H1 (cell line): ENCODE measurements around the gene HINT2. TPM values are rescaled to one million over a fixed set of nuclear protein-coding genes. Genes with fewer than 3 reads are reported as not detected.

ENCODE experiments used
- CTCF ChIA-PET: fragments of 300-600 bp; sonication (Branson Sonifier 250); formaldehyde crosslinking; loops from one replicate; lab custom pipeline; 2021; ENCODE audit not compliant: partially characterized antibody; lab: Charles Lee
- POLR2A ChIA-PET: fragments of 300-600 bp; sonication (Branson Sonifier 250); formaldehyde crosslinking; loops from one replicate; lab custom pipeline; 2021; ENCODE audit warnings: inconsistent platforms; ENCODE audit not compliant: partially characterized antibody; lab: Charles Lee
- DNase-seq, 2 experiments: peaks; one replicate each; pipeline versions ENCODE4 v3.0.0 to v3.0.0-alpha.2; 2010 to 2022; ENCODE audit warnings: low spot score in 2 of 2, low read depth in 1 of 2, mixed read lengths in 1 of 2
- FAIRE-seq: peaks from 2 replicates; lab custom pipeline; 2011; peaks lifted over from hg19 to GRCh38; lab: Jason Lieb, UNC
- H2AFZ ChIP-seq: 2 replicates; pipeline ENCODE4 v1.8.1; 2012; ENCODE audit warnings: low read length, inconsistent platforms
- H2AK5ac ChIP-seq: 2 replicates; pipeline ENCODE4 v1.6.1; 2013; ENCODE audit warnings: low read depth, low read length
- H2BK120ac ChIP-seq: replicated peaks from 2 replicates; pipeline ENCODE3; 2013; ENCODE audit warnings: low read depth, low read length, inconsistent platforms
- H2BK12ac ChIP-seq: 2 replicates; pipeline ENCODE4 v1.6.1; 2013; ENCODE audit warnings: low read depth, low read length
- H2BK15ac ChIP-seq: 2 replicates; pipeline ENCODE4 v1.6.1; 2013; ENCODE audit warnings: low read length
- H2BK20ac ChIP-seq: 2 replicates; pipeline ENCODE4 v1.6.1; 2013; ENCODE audit warnings: low read length
- H2BK5ac ChIP-seq: 2 replicates; pipeline ENCODE4 v1.6.1; 2013; ENCODE audit warnings: low read depth, low read length
- H3K14ac ChIP-seq: 2 replicates; pipeline ENCODE4 v1.6.1; 2013; ENCODE audit warnings: inconsistent platforms; ENCODE audit not compliant: insufficient read length
- H3K18ac ChIP-seq: 2 replicates; pipeline ENCODE4 v1.6.1; 2013; ENCODE audit warnings: low read length; ENCODE audit errors: extremely low read depth
- H3K23ac ChIP-seq: 2 replicates; pipeline ENCODE4 v1.6.1; 2013; ENCODE audit warnings: inconsistent platforms; ENCODE audit not compliant: insufficient read length
- H3K23me2 ChIP-seq: 2 replicates; pipeline ENCODE4 v1.6.1; 2013; ENCODE audit warnings: low read depth, low read length
- H3K27ac ChIP-seq: 2 replicates; pipeline ENCODE4 v1.6.1; 2011; ENCODE audit warnings: low read depth, low read length, inconsistent platforms
- H3K27me3 ChIP-seq, 4 experiments: replicated peaks in 1 of 4; 1 replicate in 1 of 4; 2 replicates in 3 of 4; pipeline versions ENCODE4 v1.6.1 to v1.8.1; 2011 to 2013; ENCODE audit warnings: low read length in 3 of 4, mild to moderate bottlenecking in 3 of 4, inconsistent platforms in 2 of 4, mixed read lengths in 2 of 4, moderate library complexity in 1 of 4; ENCODE audit not compliant: control insufficient read depth in 3 of 4, insufficient read depth in 3 of 4; ENCODE audit errors: extremely low read depth in 1 of 4
- H3K36me3 ChIP-seq, 4 experiments: 2 replicates each; pipeline versions ENCODE4 v1.6.1 to v1.8.1; 2011 to 2013; ENCODE audit warnings: mild to moderate bottlenecking in 4 of 4, low read length in 3 of 4, moderate library complexity in 2 of 4, control low read depth in 1 of 4, inconsistent platforms in 1 of 4; ENCODE audit not compliant: insufficient read depth in 4 of 4, control insufficient read depth in 2 of 4
- H3K4ac ChIP-seq: replicated peaks from 2 replicates; pipeline ENCODE3; 2013; ENCODE audit warnings: low read length, low read depth, mixed read lengths, inconsistent platforms; ENCODE audit not compliant: insufficient read length
- H3K4me1 ChIP-seq, 4 experiments: replicated peaks in 1 of 4; 1 replicate in 1 of 4; 2 replicates in 3 of 4; pipeline versions ENCODE4 v1.6.1 to v1.8.1; 2011 to 2013; ENCODE audit warnings: low read length in 3 of 4, inconsistent platforms in 2 of 4, mixed read lengths in 1 of 4; ENCODE audit not compliant: insufficient read depth in 4 of 4, control insufficient read depth in 3 of 4
- H3K4me2 ChIP-seq, 2 experiments: 2 replicates each; pipeline versions ENCODE4 v1.6.1 to v1.8.1; 2011 to 2013; ENCODE audit warnings: low read depth in 2 of 2, low read length in 2 of 2, control low read depth in 1 of 2, inconsistent platforms in 1 of 2, mild to moderate bottlenecking in 1 of 2; ENCODE audit not compliant: insufficient read depth in 1 of 2
- H3K4me3 ChIP-seq, 4 experiments: fragments of 200-600, 300-600 bp in 1 of 4; sonication (generic), shearing (Covaris generic), sonication (Bioruptor Twin) in 1 of 4; 2 replicates each; pipeline versions ENCODE4 v1.5.1 to v1.8.1; 2011 to 2016; ENCODE audit warnings: low read length in 4 of 4, low read depth in 3 of 4, control low read depth in 2 of 4, inconsistent platforms in 2 of 4, mild to moderate bottlenecking in 2 of 4, mixed read lengths in 1 of 4, moderate library complexity in 1 of 4; ENCODE audit not compliant: insufficient read depth in 2 of 4; ENCODE audit errors: extremely low read depth in 1 of 4
- H3K56ac ChIP-seq: replicated peaks from 2 replicates; pipeline ENCODE3; 2013; ENCODE audit warnings: low read depth, mild to moderate bottlenecking, mixed read lengths, low read length, inconsistent platforms; ENCODE audit not compliant: insufficient read length
- H3K79me1 ChIP-seq: 2 replicates; pipeline ENCODE4 v1.6.1; 2013; ENCODE audit warnings: low read depth, low read length, control low read depth
- H3K79me2 ChIP-seq, 2 experiments: 2 replicates each; pipeline versions ENCODE4 v1.6.1 to v1.8.1; 2012 to 2013; ENCODE audit warnings: low read length in 2 of 2, mild to moderate bottlenecking in 2 of 2, inconsistent platforms in 1 of 2; ENCODE audit not compliant: insufficient read depth in 2 of 2, control insufficient read depth in 1 of 2
- H3K9ac ChIP-seq, 4 experiments: replicated peaks in 1 of 4; 1 replicate in 1 of 4; 2 replicates in 3 of 4; pipeline versions ENCODE4 v1.6.1 to v1.8.1; 2011 to 2013; ENCODE audit warnings: low read depth in 3 of 4, low read length in 3 of 4, control low read depth in 2 of 4, mild to moderate bottlenecking in 2 of 4, moderate library complexity in 2 of 4, inconsistent platforms in 1 of 4; ENCODE audit errors: extremely low read depth in 1 of 4
- H3K9me3 ChIP-seq, 2 experiments: 2 replicates each; pipeline versions ENCODE4 v1.6.1 to v1.8.1; 2012 to 2013; ENCODE audit warnings: mild to moderate bottlenecking in 2 of 2, moderate library complexity in 2 of 2, control low read depth in 1 of 2, inconsistent platforms in 1 of 2, low read depth in 1 of 2, low read length in 1 of 2, mixed read lengths in 1 of 2; ENCODE audit not compliant: insufficient read depth in 2 of 2
- H4K20me1 ChIP-seq, 2 experiments: replicated peaks in 1 of 2; 2 replicates each; pipeline versions ENCODE3 to v1.8.1; 2011 to 2013; ENCODE audit warnings: inconsistent platforms in 2 of 2, low read length in 2 of 2, mild to moderate bottlenecking in 1 of 2; ENCODE audit not compliant: insufficient read depth in 2 of 2, control insufficient read depth in 1 of 2
- H4K5ac ChIP-seq: 2 replicates; pipeline ENCODE4 v1.6.1; 2013; ENCODE audit warnings: low read length, low read depth, mixed read lengths, inconsistent platforms; ENCODE audit not compliant: insufficient read length
- H4K8ac ChIP-seq: 2 replicates; pipeline ENCODE4 v1.8.0; 2013; ENCODE audit warnings: mild to moderate bottlenecking, moderate library complexity, low read length, inconsistent platforms; ENCODE audit not compliant: insufficient read depth; ENCODE audit errors: extremely low read depth
- H4K91ac ChIP-seq: replicated peaks from 2 replicates; pipeline ENCODE3; 2013; ENCODE audit warnings: low read length, mixed read lengths, inconsistent platforms; ENCODE audit not compliant: insufficient read length
- CHD1 ChIP-seq: IDR thresholded peaks from 2 replicates; pipeline ENCODE4 v1.6.1; 2012; ENCODE audit warnings: low read depth, low read length, improper control_type of control experiment
- CHD2 ChIP-seq: IDR thresholded peaks from 2 replicates; pipeline ENCODE4 v1.6.1; 2012; ENCODE audit warnings: low read length, improper control_type of control experiment
- NANOG ChIP-seq: IDR thresholded peaks from 2 replicates; pipeline ENCODE4 v1.6.1; 2011; ENCODE audit warnings: low read length, low read depth, mild to moderate bottlenecking, inconsistent platforms; ENCODE audit not compliant: insufficient read depth, poor library complexity, severe bottlenecking
- PHF8 ChIP-seq: fragments of 200-600 bp; sonication (generic); conservative IDR thresholded peaks from 2 replicates; pipeline ENCODE4 v1.7.1; 2012; ENCODE audit warnings: low read depth, mild to moderate bottlenecking, inconsistent platforms, low read length, moderate library complexity
- POLR2AphosphoS5 ChIP-seq: IDR thresholded peaks from 2 replicates; pipeline ENCODE4 v1.6.1; 2011; ENCODE audit warnings: low read depth, low read length
- RFX5 ChIP-seq: IDR thresholded peaks from 2 replicates; pipeline ENCODE4 v1.6.1; 2011; ENCODE audit warnings: low read depth, low read length, improper control_type of control experiment, borderline replicate concordance
- SAP30 ChIP-seq: fragments of 300-600 bp; sonication (generic); IDR thresholded peaks from 2 replicates; pipeline ENCODE4 v1.7.1; 2012; ENCODE audit warnings: low read length, moderate library complexity, mild to moderate bottlenecking, inconsistent platforms; ENCODE audit not compliant: insufficient read depth, insufficient replicate concordance
- SP1 ChIP-seq: IDR thresholded peaks from 2 replicates; pipeline ENCODE4 v1.6.1; 2011; ENCODE audit warnings: low read depth, low read length
- SP4 ChIP-seq: IDR thresholded peaks from 2 replicates; pipeline ENCODE4 v1.6.1; 2012; ENCODE audit warnings: low read length, inconsistent platforms
- TEAD4 ChIP-seq: IDR thresholded peaks from 2 replicates; pipeline ENCODE4 v1.6.1; 2012; ENCODE audit warnings: low read depth, low read length, inconsistent platforms, mixed read lengths
- WGBS, 2 experiments: shearing (Covaris generic) in 1 of 2; methylation state at CpG; one replicate each; pipeline versions ENCODE4 v1.1.6 to v1.1.7; 2013 to 2015; ENCODE audit warnings: low lambda C conversion rate in 2 of 2, mixed read lengths in 2 of 2, inconsistent platforms in 1 of 2, low coverage in 1 of 2, missing lambda C conversion rate in 1 of 2; ENCODE audit not compliant: insufficient replicate concordance in 2 of 2, insufficient coverage in 1 of 2, insufficient read length in 1 of 2; ENCODE audit errors: extremely low coverage in 1 of 2, missing lambda C conversion rate in 1 of 2; 5-methylcytosine and 5-hydroxymethylcytosine counted together
- polyA plus RNA-seq, 7 experiments: library from polyadenylated mRNA; depleted of rRNA in 3 of 7; stranded (reverse) in 5 of 7; unstranded in 2 of 7; fragments of >200 nt in 5 of 7; fragments of 200-250 nt in 2 of 7; gene quantifications; 1 replicate in 5 of 7; 2 replicates in 1 of 7; 4 replicates in 1 of 7; pipeline versions ENCODE4 v1.2.1 to v1.2.3, GENCODE V29; 2011 to 2013; ENCODE audit warnings: missing spikeins in 2 of 7, mixed read lengths in 2 of 7
- total RNA-seq: library from RNA; stranded (reverse); fragmentation: NEBNext Ultra II Directional; extraction: Animal tissue kit (Norgen Biotek cat#: 25700); gene quantifications from 2 replicates; pipeline ENCODE4 v1.2.1, GENCODE V29; 2021

HINT2 gene
- total and polyA plus RNA-seq, 2 of the 8 experiments (the other 6 are each of a cell fraction or from before 2014, with no cell fraction given), result 32.1 to 51.2 TPM

DNA sequence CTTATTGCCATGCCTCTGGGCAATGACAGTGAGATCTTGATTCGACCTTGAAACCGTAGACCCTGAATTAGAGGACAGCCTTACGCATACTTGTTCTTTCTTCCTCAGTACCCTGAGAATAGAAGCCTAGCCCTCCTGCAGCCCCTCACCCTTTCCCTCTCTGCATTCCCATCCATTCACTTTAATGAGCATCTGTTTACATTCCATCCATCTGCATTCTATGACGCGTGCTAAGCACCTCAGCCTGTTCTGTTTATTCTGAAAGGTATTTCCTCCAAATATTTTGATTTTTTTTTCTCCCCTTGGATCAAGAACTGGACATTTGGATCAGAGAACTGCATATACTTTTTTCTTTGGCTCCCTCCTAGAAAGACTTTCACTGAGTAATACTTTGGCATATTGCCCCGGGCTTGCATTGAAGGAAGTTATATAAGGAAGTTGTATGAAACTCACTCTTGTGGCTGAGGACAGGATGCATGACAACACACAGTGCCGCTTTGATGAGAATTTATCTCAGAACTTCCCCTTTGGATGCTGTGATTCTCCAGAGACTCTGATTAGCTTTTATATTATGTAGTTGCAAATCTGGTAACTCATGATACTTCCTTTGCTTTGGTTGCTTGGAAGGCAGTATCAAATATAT is 29.9 kb upstream of the HINT2 start:
- peak overlapping the region; percentile 80 to 98 for H3K4me2 ChIP-seq
- peaks cover 15% of the 10 kb centered on the region for H3K23me2 ChIP-seq
- 54% methylated on average over 7 of the region's 7 CpGs; no CpG with 5 or more reads in 1 of the 2 experiments for WGBS, 2 experiments
- H3K27ac ChIP-seq, result no peak overlapping the region
- no peak overlapping the region for H3K4ac ChIP-seq
- peak; percentile 69; the same call in 1 of the 2 replicates for TF ChIP-seq SP1
- TF ChIP-seq PHF8, result no peak
- TF ChIP-seq RFX5, result no peak
- TF ChIP-seq NANOG, result peak; percentile 10
- TF ChIP-seq POLR2AphosphoS5, result 0 out of 2 replicates have a peak, but pooled peaks have one; percentile 38
- no peak for TF ChIP-seq CHD2
- TF ChIP-seq TEAD4, result peak; percentile 82; the same call in 1 of the 2 replicates
- TF ChIP-seq SP4, result no peak
- TF ChIP-seq SAP30, result no peak
- no peak for TF ChIP-seq CHD1
- no peaks in the 10 kb centered on the region for H3K9me3 ChIP-seq
- H3K79me1 ChIP-seq, result no peaks in the 10 kb centered on the region; the same call in 1 of the 2 replicates
- H3K23ac ChIP-seq, result no peak overlapping the region
- no peak overlapping the region for H3K18ac ChIP-seq
- no peak overlapping the region for H2BK120ac ChIP-seq
- H2AK5ac ChIP-seq, result no peak overlapping the region
- FAIRE-seq (no peak), DNase-seq (no peak)
- no peak overlapping the region for H2BK20ac ChIP-seq
- H2BK12ac ChIP-seq, result no peak overlapping the region; the same call in 1 of the 2 replicates
- peak overlapping the region in 1 of 4 experiments; percentile 70; a peak in 2 of 8 replicates for H3K4me3 ChIP-seq
- H4K5ac ChIP-seq, result no peak overlapping the region
- H3K56ac ChIP-seq, result no peak overlapping the region
- peaks cover 0 to 4% (median 0%) of the 10 kb centered on the region in 4 experiments; a peak in 1 of 8 replicates for H3K36me3 ChIP-seq
- H3K14ac ChIP-seq, result no peak overlapping the region
- no peaks in the 10 kb centered on the region for H3K79me2 ChIP-seq
- peaks cover 11 to 25% (median 14%) of the 10 kb centered on the region in 4 experiments for H3K4me1 ChIP-seq
- H3K9ac ChIP-seq, result no peak overlapping the region
- peaks cover 0 to 12% (median 9%) of the 10 kb centered on the region in 4 experiments; a peak in 6 of 7 replicates for H3K27me3 ChIP-seq
- ChIA-PET POLR2A (interaction anchor here (1.3 to 5.9 kb wide), 6 partner anchors 9 to 30 kb away, joined by 3 to 43 read pairs (median 4); partner anchors contain the start of gene HINT2), CTCF (interaction anchor here (0.6 to 16.5 kb wide), 7 partner anchors 9 to 473 kb away, joined by 3 to 172 read pairs (median 4); partner anchors contain the start of genes FAM221B, HINT2 and TMEM8B)
- no peak overlapping the region for H2AFZ ChIP-seq
- H4K20me1 ChIP-seq, result no peaks in the 10 kb centered on the region
- no peak overlapping the region for H2BK15ac ChIP-seq
- H4K8ac ChIP-seq, result no peak overlapping the region
- no peak overlapping the region for H2BK5ac ChIP-seq
- no peak overlapping the region for H4K91ac ChIP-seq
